HEK293 (cell line): ENCODE data around the gene PCBD2.

Source experiments
- CTCF ChIA-PET: fragments of 350-600 bp; formaldehyde crosslinking; extraction: SDS; loops from one replicate; lab custom pipeline; 2021; ENCODE audit warnings: antibody characterized with exemption; lab: Yijun Ruan, JAX
- POLR2A ChIA-PET: fragments of 300-600 bp; formaldehyde crosslinking; extraction: SDS; loops from one replicate; lab custom pipeline; 2020; ENCODE audit warnings: antibody characterized with exemption, inconsistent platforms; lab: Yijun Ruan, JAX
- H3K27ac ChIP-seq: fragments of 200-500 bp; sonication (Bioruptor generic); 2 replicates; pipeline ENCODE4 v1.5.1; 2014; ENCODE audit warnings: low read depth, low read length, control low read depth, inconsistent platforms; ENCODE audit errors: extremely low read depth
- H3K36me3 ChIP-seq, 2 experiments: fragments of 200-500 bp in 1 of 2; sonication (Bioruptor generic) in 1 of 2; 1 replicate in 1 of 2; 2 replicates in 1 of 2; pipeline ENCODE4 v1.5.1; 2014 to 2017; ENCODE audit warnings: inconsistent platforms in 2 of 2, low read length in 2 of 2; ENCODE audit not compliant: control insufficient read depth in 2 of 2, insufficient read depth in 1 of 2
- H3K4me1 ChIP-seq: fragments of 200-500 bp; sonication (Bioruptor generic); 2 replicates; pipeline ENCODE4 v1.5.1; 2014; ENCODE audit warnings: mild to moderate bottlenecking, low read length, inconsistent platforms; ENCODE audit not compliant: control insufficient read depth, insufficient read depth
- H3K4me3 ChIP-seq: 2 replicates; pipeline ENCODE4 v1.5.1; 2011; ENCODE audit warnings: low read depth, mild to moderate bottlenecking, control low read depth, low read length, moderate library complexity
- H3K9me3 ChIP-seq: fragments of 200-500 bp; sonication (Bioruptor generic); 2 replicates; pipeline ENCODE4 v1.5.1; 2014; ENCODE audit warnings: low read depth, low read length, inconsistent platforms; ENCODE audit not compliant: control insufficient read depth, insufficient read depth
- GLI4 ChIP-seq: fragments of 450-650 bp; formaldehyde crosslinking; IDR thresholded peaks from 2 replicates; pipeline ENCODE4 v1.5.1; 2016; ENCODE audit warnings: missing biosample characterization, missing genetic modification characterization
- HOXA7 ChIP-seq: sonication (generic); formaldehyde crosslinking; IDR thresholded peaks from 2 replicates; pipeline ENCODE4 v1.8.1; 2022; ENCODE audit warnings: missing genetic modification reagents, borderline replicate concordance
- KLF9 ChIP-seq: fragments of 450-650 bp; formaldehyde crosslinking; IDR thresholded peaks from 2 replicates; pipeline ENCODE4 v1.5.1; 2016; ENCODE audit warnings: missing biosample characterization, missing genetic modification characterization, low read depth
- SCRT2 ChIP-seq: fragments of 450-650 bp; formaldehyde crosslinking; IDR thresholded peaks from 2 replicates; pipeline ENCODE4 v1.5.1; 2016; ENCODE audit warnings: missing biosample characterization, missing genetic modification characterization
- ZFP3 ChIP-seq: fragments of 450-650 bp; formaldehyde crosslinking; IDR thresholded peaks from 2 replicates; pipeline ENCODE4 v1.5.1; 2016; ENCODE audit warnings: low read depth, missing biosample characterization, missing genetic modification characterization
- ZNF121 ChIP-seq: fragments of 450-650 bp; formaldehyde crosslinking; IDR thresholded peaks from 2 replicates; pipeline ENCODE4 v1.5.1; 2016; ENCODE audit warnings: missing biosample characterization, missing genetic modification characterization
- ZNF132 ChIP-seq: fragments of 450-650 bp; formaldehyde crosslinking; IDR thresholded peaks from 2 replicates; pipeline ENCODE4 v1.5.1; 2017; ENCODE audit warnings: missing biosample characterization, missing genetic modification characterization, borderline replicate concordance
- ZNF19 ChIP-seq: fragments of 450-650 bp; formaldehyde crosslinking; IDR thresholded peaks from 2 replicates; pipeline ENCODE4; 2016; ENCODE audit warnings: missing biosample characterization, missing genetic modification characterization, low read depth
- ZNF202 ChIP-seq: fragments of 450-650 bp; formaldehyde crosslinking; IDR thresholded peaks from 2 replicates; pipeline ENCODE4 v1.5.1; 2016; ENCODE audit warnings: missing biosample characterization, missing genetic modification characterization, borderline replicate concordance
- ZNF394 ChIP-seq: fragments of 450-650 bp; formaldehyde crosslinking; IDR thresholded peaks from 2 replicates; pipeline ENCODE4 v1.5.1; 2016; ENCODE audit warnings: missing biosample characterization, missing genetic modification characterization, mild to moderate bottlenecking, moderate library complexity, borderline replicate concordance
- ZNF701 ChIP-seq: fragments of 450-650 bp; formaldehyde crosslinking; IDR thresholded peaks from 2 replicates; pipeline ENCODE4 v1.5.1; 2016; ENCODE audit warnings: missing biosample characterization, missing genetic modification characterization
- ZNF76 ChIP-seq: fragments of 450-650 bp; formaldehyde crosslinking; IDR thresholded peaks from 2 replicates; pipeline ENCODE4; 2016; ENCODE audit warnings: low read depth, missing biosample characterization, missing genetic modification characterization, borderline replicate concordance
- ZNF837 ChIP-seq: fragments of 450-650 bp; formaldehyde crosslinking; IDR thresholded peaks from 2 replicates; pipeline ENCODE4 v1.5.1; 2016; ENCODE audit warnings: missing biosample characterization, missing genetic modification characterization
- TF ChIP-seq, protein P1 (sequence below): fragments of 450-650 bp; formaldehyde crosslinking; IDR thresholded peaks from 2 replicates; pipeline ENCODE4 v1.5.1; 2016; ENCODE audit warnings: missing biosample characterization, missing genetic modification characterization
- TF ChIP-seq, protein P2 (sequence below): fragments of 450-650 bp; formaldehyde crosslinking; IDR thresholded peaks from 2 replicates; pipeline ENCODE4; 2016; ENCODE audit warnings: missing biosample characterization, missing genetic modification characterization

The PCBD2 gene

GRCh38 chr5:134920848-134921575 lies 16.1 kb downstream of the PCBD2 start:
- Histone ChIP-seq H3K4me1 (no peaks in the 10 kb centered on the region), H3K4me3 (no peak overlapping the region), H3K36me3 (peaks cover 0 to 13% of the 10 kb centered on the region in 2 experiments; a peak in 1 of 3 replicates), H3K27ac (no peak overlapping the region), H3K9me3 (no peaks in the 10 kb centered on the region)
- no peak for TF ChIP-seq ZNF837 (tag by site-specific recombination)
- no peak for TF ChIP-seq GLI4 (tag by site-specific recombination)
- no peak for TF ChIP-seq ZFP3 (tag by site-specific recombination)
- CTCF ChIA-PET, result interaction anchor here (1.0 to 1.1 kb wide), 3 partner anchors 16 to 344 kb away, joined by 3 read pairs; partner anchors contain the start of gene PCBD2
- POLR2A ChIA-PET, result no interaction called here

DNA sequence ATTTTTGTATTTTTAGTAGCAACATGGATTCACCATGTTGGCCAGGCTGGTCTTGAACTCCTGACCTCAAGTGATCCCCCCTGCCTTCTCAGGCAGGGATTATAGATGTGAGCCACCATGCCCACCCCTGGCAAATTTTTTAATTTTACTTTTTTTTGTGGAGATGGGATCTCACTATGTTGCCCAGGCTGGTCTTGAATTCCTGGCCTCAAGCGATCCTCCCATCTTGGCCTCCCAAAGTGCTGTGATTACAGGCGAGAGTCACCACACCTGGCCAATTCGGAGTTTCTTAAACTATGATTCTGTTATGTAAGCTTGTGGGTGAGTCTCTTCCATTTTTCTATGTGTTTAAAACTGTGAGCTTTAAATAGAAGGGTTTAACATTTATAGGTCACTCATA lies 27.6 kb downstream of the PCBD2 start:
- no peak for TF ChIP-seq ZNF394
- TF ChIP-seq ZNF19 (tag by site-specific recombination), result no peak
- TF ChIP-seq ZNF121, result peak; percentile 63; the same call in 1 of the 2 replicates
- TF ChIP-seq SCRT2, result no peak
- TF ChIP-seq, protein P1, sequence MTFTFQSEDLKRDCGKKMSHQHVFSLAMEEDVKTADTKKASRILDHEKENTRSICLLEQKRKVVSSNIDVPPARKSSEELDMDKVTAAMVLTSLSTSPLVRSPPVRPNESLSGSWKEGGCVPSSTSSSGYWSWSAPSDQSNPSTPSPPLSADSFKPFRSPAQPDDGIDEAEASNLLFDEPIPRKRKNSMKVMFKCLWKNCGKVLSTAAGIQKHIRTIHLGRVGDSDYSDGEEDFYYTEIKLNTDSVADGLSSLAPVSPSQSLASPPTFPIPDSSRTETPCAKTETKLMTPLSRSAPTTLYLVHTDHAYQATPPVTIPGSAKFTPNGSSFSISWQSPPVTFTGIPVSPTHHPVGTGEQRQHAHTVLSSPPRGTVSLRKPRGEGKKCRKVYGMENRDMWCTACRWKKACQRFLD (tag by site-specific recombination), result no peak
- H3K4me1 ChIP-seq, result no peaks in the 10 kb centered on the region
- no peaks in the 10 kb centered on the region for H3K9me3 ChIP-seq
- no peak overlapping the region for H3K4me3 ChIP-seq
- ChIA-PET POLR2A (no interaction called here), CTCF (interaction anchor here (3.0 kb wide), 1 partner anchor 15 kb away, joined by 17 read pairs; no protein-coding TSS in a partner anchor)
- H3K27ac ChIP-seq, result no peak overlapping the region
- peaks cover 10 to 13% of the 10 kb centered on the region in 2 experiments for H3K36me3 ChIP-seq

DNA sequence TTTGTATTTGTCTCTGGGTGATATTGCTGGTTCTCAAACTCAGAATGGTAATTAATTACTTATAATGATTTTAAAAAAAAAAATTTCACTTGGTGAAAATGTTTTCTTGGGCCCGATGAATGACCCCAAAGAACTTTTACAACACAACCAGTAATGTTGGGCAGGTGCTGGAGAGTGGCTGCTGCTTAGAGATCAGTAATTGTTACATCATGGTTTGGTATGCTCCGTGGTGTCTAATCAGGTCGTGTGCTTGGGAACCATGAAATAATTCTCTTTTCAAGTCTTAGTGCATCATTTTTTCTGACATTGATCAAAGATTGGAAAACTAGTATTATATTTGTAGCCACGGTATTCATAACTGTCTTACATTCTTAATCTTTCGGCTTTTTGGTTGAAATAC lies 29.3 kb downstream of the PCBD2 start:
- peaks cover 10 to 17% of the 10 kb centered on the region in 2 experiments for H3K36me3 ChIP-seq
- H3K4me1 ChIP-seq, result no peaks in the 10 kb centered on the region
- TF ChIP-seq HOXA7 (CRISPR knock-in tag) (no peak), ZNF701 (tag by site-specific recombination) (no peak), ZNF132 (no peak), ZNF202 (tag by site-specific recombination) (no peak), ZNF76 (no peak), KLF9 (tag by site-specific recombination) (no peak)
- TF ChIP-seq, protein P2, sequence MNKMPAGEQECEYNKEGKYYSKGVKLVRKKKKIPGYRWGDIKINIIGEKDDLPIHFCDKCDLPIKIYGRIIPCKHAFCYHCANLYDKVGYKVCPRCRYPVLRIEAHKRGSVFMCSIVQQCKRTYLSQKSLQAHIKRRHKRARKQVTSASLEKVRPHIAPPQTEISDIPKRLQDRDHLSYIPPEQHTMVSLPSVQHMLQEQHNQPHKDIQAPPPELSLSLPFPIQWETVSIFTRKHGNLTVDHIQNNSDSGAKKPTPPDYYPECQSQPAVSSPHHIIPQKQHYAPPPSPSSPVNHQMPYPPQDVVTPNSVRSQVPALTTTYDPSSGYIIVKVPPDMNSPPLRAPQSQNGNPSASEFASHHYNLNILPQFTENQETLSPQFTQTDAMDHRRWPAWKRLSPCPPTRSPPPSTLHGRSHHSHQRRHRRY (tag by site-specific recombination), result no peak
- no peak overlapping the region for H3K4me3 ChIP-seq
- no peak overlapping the region for H3K27ac ChIP-seq
- CTCF ChIA-PET, result interaction anchor here (0.6 kb wide), 1 partner anchor 270 kb away, joined by 4 read pairs; no protein-coding TSS in a partner anchor
- H3K9me3 ChIP-seq, result no peaks in the 10 kb centered on the region
- POLR2A ChIA-PET, result no interaction called here
